ENCODE data around the gene TRAF5.
A peak's percentile ranks its signal among the peaks of the same experiment; 100 is the strongest.
"Not testable (repeated sequence)": the region's sequence is repeated elsewhere in the genome, so short reads cannot be mapped to it uniquely, and the experiment has no call there.

TRAF5 gene, protein sequence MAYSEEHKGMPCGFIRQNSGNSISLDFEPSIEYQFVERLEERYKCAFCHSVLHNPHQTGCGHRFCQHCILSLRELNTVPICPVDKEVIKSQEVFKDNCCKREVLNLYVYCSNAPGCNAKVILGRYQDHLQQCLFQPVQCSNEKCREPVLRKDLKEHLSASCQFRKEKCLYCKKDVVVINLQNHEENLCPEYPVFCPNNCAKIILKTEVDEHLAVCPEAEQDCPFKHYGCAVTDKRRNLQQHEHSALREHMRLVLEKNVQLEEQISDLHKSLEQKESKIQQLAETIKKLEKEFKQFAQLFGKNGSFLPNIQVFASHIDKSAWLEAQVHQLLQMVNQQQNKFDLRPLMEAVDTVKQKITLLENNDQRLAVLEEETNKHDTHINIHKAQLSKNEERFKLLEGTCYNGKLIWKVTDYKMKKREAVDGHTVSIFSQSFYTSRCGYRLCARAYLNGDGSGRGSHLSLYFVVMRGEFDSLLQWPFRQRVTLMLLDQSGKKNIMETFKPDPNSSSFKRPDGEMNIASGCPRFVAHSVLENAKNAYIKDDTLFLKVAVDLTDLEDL

DNA sequence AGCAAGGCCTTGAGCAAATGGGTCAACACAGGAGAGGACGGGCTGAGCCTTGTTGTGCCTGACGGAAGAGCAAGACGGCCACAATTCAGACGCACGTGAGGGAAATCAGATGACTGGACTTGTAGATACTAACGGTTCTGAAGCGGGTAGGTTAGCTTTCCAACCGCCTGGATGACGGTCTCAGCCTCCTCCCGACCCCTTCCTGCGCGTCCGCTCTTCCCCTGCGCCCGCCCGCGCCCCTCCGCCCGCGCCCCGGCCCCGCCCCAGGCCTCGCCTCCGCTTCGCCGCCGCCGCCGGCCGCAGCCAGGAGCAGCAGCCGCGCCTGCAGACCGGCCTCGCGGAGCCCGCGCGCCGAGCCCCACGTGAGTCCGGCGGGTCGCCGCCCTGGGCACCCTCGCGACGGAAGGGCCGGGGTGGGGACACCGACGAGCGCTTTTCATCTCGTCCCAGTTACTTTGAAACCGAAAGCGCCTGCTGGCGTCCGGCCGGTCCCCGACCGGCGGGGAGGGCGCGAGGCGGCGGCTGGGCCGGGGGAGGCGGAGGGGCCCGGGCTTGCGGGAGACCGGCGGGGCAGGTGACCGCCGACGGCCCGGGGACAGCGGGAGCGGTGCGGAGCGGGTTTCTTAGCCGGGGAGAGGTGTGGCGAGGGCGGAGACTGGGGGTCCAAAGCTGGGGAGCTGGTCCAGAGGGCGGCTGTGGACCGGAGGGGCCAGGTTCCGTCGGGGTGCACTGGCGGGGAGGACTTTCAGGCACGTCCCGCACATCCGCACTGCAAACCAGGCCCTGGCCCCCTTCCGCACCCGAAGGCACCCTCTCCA lies at the start of gene TRAF5:
Gene TRAF5, plus strand, starts transcription at position 306 of the 818 bp plus-strand sequence. CDS start 26,407 bp downstream, outside the sequence.
- DNase-seq = no peak

- DNase-seq = no peak
Observed at GRCh38 chr1:211279340-211279739, 47.3 kb upstream of the TRAF5 start.

GRCh38 chr1:211280910-211281309 lies 45.7 kb upstream of the TRAF5 start:
- no peak for DNase-seq

DNA sequence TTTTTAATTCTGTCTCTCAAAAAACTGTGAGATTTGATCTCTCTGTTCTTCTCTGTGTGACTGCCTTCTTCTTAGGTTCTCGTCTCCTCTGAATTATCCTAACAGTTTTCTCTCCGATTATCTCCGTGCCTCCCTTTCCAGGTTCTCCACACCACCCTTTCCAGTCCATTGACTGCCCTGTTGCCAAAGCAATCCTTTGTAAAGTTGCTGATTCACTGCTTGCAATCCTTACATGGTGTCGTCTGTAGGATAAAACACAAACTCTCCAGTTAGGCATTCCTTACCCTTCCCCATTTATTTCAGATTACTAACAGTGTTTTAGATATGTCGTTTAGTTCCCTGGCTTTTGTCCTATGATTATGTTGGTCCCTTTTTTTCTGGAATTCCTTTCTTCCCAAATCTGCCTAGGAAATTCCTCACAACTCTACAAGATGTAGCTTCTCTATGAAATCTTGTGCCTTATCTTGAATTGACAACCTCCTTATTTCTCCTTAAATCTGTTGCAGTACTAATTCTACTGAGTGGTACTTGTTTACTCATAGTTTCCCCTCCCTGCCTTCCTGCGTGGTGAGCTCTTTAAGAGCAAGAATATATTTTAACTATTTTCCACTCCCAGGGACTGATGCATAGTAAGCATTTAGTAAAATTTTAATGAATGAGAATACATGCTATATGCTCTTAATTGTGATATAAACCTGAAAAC lies 45.2 kb upstream of the TRAF5 start:
- no peak for DNase-seq

GRCh38 chr1:211282023-211282373 lies 44.6 kb upstream of the TRAF5 start:
- no peak for DNase-seq

- no peak for DNase-seq
Observed at GRCh38 chr1:211285196-211285595, 41.4 kb upstream of the TRAF5 start.

- DNase-seq = no peak
Observed at GRCh38 chr1:211287218-211287617, 39.4 kb upstream of the TRAF5 start.

DNA sequence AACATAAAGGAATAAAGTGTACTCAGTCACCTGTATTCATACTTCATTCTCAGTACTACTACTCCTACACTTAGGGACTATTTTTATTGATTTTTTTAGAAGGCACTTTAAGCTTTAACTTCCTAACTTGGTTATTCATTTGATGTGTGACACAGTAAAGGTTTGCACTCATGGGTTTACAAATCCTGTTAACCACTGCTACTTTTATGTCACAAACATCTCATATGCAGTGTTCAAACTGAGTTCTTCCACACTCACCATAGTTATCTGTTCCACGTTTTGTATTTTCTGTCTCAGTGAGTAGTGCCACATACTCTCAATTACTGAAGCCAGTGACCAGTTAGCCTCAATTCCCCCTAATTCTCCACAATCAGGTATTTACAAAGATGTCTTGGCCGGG lies 34.2 kb upstream of the TRAF5 start:
- DNase-seq = no peak

- no peak for DNase-seq
Observed at GRCh38 chr1:211296396-211296795, 30.2 kb upstream of the TRAF5 start.

DNA sequence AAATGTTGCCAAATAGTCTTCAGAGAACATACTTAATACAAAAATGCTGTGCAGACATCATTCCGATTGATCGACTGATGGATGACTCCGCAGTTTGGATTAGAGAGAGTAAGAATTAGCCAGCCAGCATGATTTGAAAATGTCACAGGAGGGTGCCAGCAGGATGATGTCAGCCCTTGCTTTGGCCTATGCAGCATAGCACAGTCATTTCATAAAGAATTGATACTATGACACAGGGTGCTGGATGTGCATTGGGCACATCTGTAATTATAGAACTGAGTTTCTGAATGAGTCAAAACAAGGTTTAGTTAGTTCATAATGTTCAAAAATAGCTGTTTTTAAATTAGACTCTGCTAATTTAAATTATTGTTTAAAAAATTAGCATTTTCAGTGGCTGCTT lies 21.6 kb upstream of the TRAF5 start:
- DNase-seq = no peak

GRCh38 chr1:211309617-211310016 lies 17.0 kb upstream of the TRAF5 start:
- no peak for DNase-seq

DNA sequence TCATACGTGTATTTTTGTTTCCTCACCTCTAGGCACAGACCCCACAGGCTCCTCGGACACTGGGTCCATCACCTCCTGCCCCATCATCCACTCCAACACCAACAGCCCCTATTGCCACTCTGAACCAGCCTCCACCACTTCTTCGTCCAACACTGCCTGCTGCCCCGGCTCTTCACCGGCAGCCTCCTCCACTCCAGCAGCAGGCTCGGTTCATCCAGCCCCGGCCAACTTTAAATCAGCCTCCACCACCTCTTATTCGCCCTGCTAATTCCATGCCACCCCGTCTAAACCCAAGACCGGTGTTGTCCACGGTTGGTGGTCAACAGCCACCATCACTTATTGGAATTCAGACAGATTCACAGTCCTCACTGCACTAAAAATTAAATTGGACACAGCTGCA lies 13.2 kb upstream of the TRAF5 start:
- DNase-seq = no peak

- no peak for DNase-seq
Observed at GRCh38 chr1:211318576-211319280, 7.9 kb upstream of the TRAF5 start.

GRCh38 chr1:211319892-211320291 lies 6.7 kb upstream of the TRAF5 start:
- DNase-seq = no peak

DNA sequence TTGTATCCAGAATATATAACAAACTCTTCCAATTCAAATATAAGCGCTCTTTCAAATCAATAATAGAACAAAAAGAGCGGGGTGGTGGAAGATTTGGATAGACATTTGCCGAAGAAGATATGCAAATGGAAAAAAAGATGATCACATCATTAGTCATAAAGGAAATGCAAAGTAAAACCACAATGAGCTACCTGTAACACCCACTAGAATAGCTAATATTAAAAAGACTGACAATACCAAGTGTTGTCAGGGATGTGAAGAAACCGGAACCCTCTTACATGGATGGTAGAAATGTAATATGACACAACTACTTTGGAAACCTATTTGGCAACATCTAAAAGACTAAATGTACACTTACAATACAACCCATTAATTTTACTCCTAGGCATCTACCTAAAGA lies 5.7 kb upstream of the TRAF5 start:
- no peak for DNase-seq

DNA sequence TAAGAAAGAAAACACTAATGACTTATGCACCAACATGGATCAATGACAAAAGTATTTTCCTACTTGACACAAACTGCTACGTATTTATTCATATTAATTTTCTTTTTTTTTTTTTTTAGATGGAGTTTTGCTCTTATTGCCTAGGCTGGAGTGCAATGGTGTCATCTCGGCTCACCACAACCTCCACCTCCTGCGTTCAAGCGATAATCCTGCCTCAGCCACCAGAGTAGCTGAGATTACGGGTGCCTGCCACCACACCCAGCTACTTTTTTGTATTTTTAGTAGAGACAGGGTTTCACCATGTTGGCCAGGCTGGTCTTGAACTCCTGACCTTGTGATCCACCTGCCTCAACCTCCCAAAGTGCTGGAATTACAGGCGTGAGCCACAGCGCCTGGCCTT lies 5.0 kb upstream of the TRAF5 start:
- DNase-seq = not testable (repeated sequence)

- peak; percentile 20 for DNase-seq
Observed at GRCh38 chr1:211323156-211324063, 3.2 kb upstream of the TRAF5 start.

DNA sequence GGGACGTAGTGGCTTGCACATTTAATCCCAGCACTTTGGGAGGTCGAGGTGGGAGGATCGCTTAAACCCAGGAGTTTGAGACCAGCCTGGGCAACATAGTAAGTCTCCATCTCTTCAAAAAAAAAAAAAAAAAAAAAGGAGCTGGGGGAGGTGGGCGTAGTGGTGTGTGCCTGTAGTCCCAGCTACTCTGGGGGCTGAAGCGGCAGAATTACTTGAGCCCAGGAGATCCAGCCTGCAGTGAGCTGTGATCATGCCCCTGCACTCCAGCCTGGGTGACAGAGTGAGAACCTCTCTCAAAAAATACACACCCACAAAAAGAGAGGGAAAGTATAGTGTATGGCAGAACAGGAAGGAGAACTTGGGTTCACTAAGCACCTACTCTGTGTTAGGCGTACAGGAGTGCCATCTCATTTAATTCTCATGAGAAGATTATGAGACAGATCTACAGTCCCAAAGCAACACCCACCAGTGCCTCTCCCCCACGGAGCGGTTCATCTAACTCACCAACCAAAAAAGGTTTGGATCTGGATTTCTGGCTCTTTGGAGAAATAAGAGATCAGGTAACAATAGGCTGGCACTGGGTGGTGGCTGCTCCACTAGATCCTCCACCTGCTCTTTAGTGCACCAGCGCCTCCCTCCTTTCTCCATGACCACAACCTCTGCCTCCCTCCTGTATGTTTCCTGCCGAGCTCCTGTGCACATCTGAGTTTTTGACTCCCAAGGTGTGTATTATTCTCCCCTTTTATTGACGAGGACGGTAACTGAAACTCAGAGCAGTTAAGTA lies 1.4 kb upstream of the TRAF5 start:
- DNase-seq = no peak

GRCh38 chr1:211326140-211326527 lies 499 bp upstream of the TRAF5 start:
- DNase-seq = no peak

DNA sequence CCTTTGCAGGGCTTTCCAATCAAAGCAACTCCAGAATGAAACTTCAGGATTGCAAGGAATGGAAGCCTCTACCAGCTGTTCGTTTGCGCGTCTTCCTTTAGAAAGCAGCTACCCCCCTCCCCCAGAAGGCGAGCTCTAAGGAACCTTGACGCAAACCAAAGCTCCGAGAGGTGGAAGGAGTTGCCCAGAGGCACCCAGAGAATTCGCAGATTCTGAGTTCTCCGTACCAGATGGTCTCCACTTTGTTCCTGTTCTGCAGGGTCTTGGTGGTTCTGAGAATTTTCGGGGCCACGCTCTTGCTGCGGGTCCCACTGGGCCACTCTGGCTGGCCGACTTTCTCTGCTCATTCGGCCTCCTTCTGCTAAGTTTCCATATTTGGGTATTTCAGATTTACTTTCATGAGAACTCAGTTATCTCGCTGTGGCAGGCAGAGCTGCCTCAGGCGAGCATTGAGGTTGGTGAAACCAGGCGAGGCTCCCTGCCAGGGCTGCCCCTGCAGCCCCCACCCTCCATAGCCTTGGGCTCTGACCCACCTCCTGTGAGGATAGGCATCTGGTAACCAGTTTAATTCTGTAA lies 801 bp downstream of the TRAF5 start:
- no peak for DNase-seq
